Measurements from ENCODE around the gene UGT1A4.
A peak's percentile ranks its signal among the peaks of the same experiment; 100 is the strongest.

The UGT1A4 gene

GRCh38 chr2:233817361-233817911 lies 98.9 kb downstream of the UGT1A4 start:
- no peak overlapping the region for H3K4me3 ChIP-seq
- intact Hi-C loops (cut with DNase I; ENCODE audit: low total_unique reads) = no loop called here
- H3K36me3 ChIP-seq = no peaks in the 10 kb centered on the region
- peaks cover 0 to 4% (median 0%) of the 10 kb centered on the region in 3 donors for H3K9me3 ChIP-seq
- DNase-seq = peak; percentile 14 to 34
- no peaks in the 10 kb centered on the region for H3K4me1 ChIP-seq
- no peak overlapping the region for H3K27ac ChIP-seq
- TF ChIP-seq, protein P1, sequence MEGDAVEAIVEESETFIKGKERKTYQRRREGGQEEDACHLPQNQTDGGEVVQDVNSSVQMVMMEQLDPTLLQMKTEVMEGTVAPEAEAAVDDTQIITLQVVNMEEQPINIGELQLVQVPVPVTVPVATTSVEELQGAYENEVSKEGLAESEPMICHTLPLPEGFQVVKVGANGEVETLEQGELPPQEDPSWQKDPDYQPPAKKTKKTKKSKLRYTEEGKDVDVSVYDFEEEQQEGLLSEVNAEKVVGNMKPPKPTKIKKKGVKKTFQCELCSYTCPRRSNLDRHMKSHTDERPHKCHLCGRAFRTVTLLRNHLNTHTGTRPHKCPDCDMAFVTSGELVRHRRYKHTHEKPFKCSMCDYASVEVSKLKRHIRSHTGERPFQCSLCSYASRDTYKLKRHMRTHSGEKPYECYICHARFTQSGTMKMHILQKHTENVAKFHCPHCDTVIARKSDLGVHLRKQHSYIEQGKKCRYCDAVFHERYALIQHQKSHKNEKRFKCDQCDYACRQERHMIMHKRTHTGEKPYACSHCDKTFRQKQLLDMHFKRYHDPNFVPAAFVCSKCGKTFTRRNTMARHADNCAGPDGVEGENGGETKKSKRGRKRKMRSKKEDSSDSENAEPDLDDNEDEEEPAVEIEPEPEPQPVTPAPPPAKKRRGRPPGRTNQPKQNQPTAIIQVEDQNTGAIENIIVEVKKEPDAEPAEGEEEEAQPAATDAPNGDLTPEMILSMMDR (IDR thresholded peaks at IDR 0.05) = no peak
- no peaks in the 10 kb centered on the region for H3K27me3 ChIP-seq

DNA sequence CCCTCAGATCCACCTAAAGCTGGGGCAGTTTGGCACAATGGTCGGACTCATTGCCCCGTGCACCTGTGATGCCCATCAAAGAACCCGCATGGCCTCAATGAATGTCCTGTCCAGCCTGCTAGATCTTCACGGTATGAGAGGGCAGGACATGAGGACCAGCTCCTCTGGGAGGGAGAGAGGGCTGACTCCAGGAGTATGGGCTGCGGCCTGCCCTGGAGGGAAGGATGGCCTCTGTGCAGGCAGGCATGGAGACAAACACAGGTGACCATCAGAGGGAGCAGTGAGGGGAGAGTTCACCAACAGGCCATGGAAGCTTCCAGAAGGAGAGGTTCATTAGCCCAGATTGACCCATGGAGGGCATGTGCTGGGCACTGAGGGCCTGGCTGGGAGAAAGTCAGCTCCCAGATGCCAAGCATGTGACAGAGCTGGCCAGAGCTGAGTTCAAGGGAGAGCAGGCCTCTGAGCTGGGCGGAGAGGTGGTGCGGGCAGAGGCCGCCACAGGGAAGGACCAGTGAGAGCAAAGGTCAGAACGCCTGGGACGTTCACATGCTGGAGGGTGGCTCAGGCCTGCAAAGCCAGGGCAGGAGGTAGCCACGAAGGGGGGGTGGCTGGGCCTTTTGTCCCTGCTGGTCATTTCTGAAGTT lies 99.6 kb downstream of the UGT1A4 start:
- Histone ChIP-seq H3K4me1 (no peaks in the 10 kb centered on the region), H3K9me3 (peaks cover 0 to 4% (median 0%) of the 10 kb centered on the region in 3 donors), H3K27ac (no peak overlapping the region), H3K27me3 (no peaks in the 10 kb centered on the region), H3K36me3 (no peaks in the 10 kb centered on the region), H3K4me3 (no peak overlapping the region)
- peak; percentile 16 to 50 for DNase-seq
- TF ChIP-seq, protein P1 (IDR thresholded peaks at IDR 0.05) = no peak
- intact Hi-C loops (cut with DNase I; ENCODE audit: low total_unique reads) = no loop called here

DNA sequence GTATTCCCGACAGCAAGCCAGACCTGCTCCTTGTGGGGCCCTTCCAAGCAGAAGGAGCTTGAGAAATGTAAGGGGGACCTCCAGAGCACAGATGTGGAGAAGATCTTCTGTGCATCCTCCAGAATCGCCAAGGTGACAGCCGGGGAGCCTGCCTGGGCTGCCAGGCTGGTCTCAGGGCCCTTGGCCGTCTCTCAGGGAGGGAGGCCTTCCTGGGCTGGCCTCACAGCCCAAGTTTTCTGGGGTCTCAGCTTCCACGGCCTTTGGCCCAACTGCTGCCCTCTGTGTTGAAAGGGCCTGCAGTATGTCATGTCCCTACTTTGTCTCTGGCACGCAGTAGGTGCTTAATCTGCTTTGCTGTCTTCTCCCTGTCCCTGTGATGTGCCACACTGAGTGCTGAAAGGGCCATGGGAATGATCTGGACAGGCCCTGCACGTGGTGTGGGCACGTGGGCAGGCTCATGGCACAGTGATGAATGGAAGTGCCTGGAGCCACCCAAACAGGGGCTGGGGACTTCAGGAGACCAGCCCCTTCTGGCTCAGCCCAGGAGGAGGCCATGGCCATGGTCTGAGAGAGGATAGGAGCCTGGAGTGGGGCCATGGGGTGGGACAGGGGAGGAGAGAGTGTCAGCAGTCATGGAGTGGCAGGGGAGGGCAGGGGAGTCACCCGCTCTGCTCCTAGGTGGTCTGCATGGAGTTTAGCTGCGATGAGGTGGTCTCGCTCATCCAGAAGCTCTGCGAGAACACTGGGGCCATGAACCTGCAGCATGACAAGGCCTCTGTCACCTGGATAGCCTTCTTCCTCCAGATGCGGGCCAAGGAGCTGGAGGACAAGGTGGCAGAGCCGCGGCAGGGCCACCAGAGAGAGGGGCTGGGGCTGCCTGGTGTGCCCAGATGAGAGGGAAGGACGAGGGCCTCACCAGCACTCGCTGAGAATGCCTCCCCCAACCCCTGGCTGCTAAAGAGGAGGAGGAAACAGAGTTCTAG lies 100.4 kb downstream of the UGT1A4 start:
- DNase-seq = peak; percentile 4 to 40
- H3K36me3 ChIP-seq = no peaks in the 10 kb centered on the region
- H3K9me3 ChIP-seq = peaks cover 0 to 4% (median 0%) of the 10 kb centered on the region in 3 donors
- no peaks in the 10 kb centered on the region for H3K4me1 ChIP-seq
- no peak overlapping the region for H3K4me3 ChIP-seq
- no peak overlapping the region for H3K27ac ChIP-seq
- H3K27me3 ChIP-seq = no peaks in the 10 kb centered on the region
- intact Hi-C loops (cut with DNase I; ENCODE audit: low total_unique reads) = no loop called here
- TF ChIP-seq, protein P1 (IDR thresholded peaks at IDR 0.05) = no peak

GRCh38 chr2:233819884-233820773 lies 101.6 kb downstream of the UGT1A4 start:
- TF ChIP-seq, protein P1 (IDR thresholded peaks at IDR 0.05) = no peak
- H3K4me3 ChIP-seq = no peak overlapping the region
- H3K9me3 ChIP-seq = peaks cover 0 to 4% (median 0%) of the 10 kb centered on the region in 3 donors
- H3K36me3 ChIP-seq = no peaks in the 10 kb centered on the region
- intact Hi-C loops (cut with DNase I; ENCODE audit: low total_unique reads) = no loop called here
- H3K27me3 ChIP-seq = no peaks in the 10 kb centered on the region
- H3K4me1 ChIP-seq = no peaks in the 10 kb centered on the region
- H3K27ac ChIP-seq = no peak overlapping the region
- peak; percentile 16 to 39 for DNase-seq

GRCh38 chr2:233820774-233821105 lies 102.2 kb downstream of the UGT1A4 start:
- Histone ChIP-seq H3K36me3 (no peaks in the 10 kb centered on the region), H3K27ac (no peak overlapping the region), H3K4me1 (no peaks in the 10 kb centered on the region), H3K4me3 (no peak overlapping the region), H3K9me3 (peaks cover 0 to 4% (median 0%) of the 10 kb centered on the region in 3 donors), H3K27me3 (no peaks in the 10 kb centered on the region)
- intact Hi-C loops (cut with DNase I; ENCODE audit: low total_unique reads) = no loop called here
- DNase-seq = peak; percentile 12 to 54
- TF ChIP-seq, protein P1 (IDR thresholded peaks at IDR 0.05) = no peak

All from tibial artery (tissue), 4 donors.